Neural cell (in vitro differentiated cells): Measurements from ENCODE around the gene FNDC1. TPM values are rescaled to one million over a fixed set of nuclear protein-coding genes. Genes with fewer than 3 reads are reported as not detected.

Experiments used
- H2AFZ ChIP-seq: fragments of 200-600, 300-800 bp; sonication (generic), shearing (Covaris generic); 2 replicates; pipeline ENCODE4 v1.6.0; 2014; ENCODE audit warnings: low read depth, mild to moderate bottlenecking, antibody characterized with exemption, low read length, moderate library complexity
- H3F3A ChIP-seq: fragments of 200-600 bp; shearing (Covaris generic); 2 replicates; pipeline ENCODE4 v1.6.1; 2016; ENCODE audit warnings: mild to moderate bottlenecking, moderate library complexity, mixed read lengths, antibody characterized with exemption, low read length; ENCODE audit not compliant: insufficient read depth, poor library complexity, severe bottlenecking
- H3K27ac ChIP-seq: fragments of 200-600, 300-800 bp; sonication (generic), shearing (Covaris generic); 2 replicates; pipeline ENCODE4 v1.5.1; 2014; ENCODE audit warnings: mild to moderate bottlenecking, low read length, moderate library complexity
- H3K27me3 ChIP-seq: fragments of 300-800, 200-600 bp; sonication (generic), shearing (Covaris generic); 2 replicates; pipeline ENCODE4 v1.6.0; 2014; ENCODE audit warnings: mild to moderate bottlenecking, low read depth, low read length, moderate library complexity; ENCODE audit not compliant: insufficient read depth
- H3K36me3 ChIP-seq: fragments of 300-800, 200-600 bp; sonication (generic), shearing (Covaris generic); 2 replicates; pipeline ENCODE4 v1.5.1; 2014; ENCODE audit warnings: mild to moderate bottlenecking, antibody characterized with exemption, low read length, moderate library complexity; ENCODE audit not compliant: insufficient read depth
- H3K4me2 ChIP-seq: fragments of 300-800, 200-600 bp; sonication (generic), shearing (Covaris generic); 2 replicates; pipeline ENCODE4 v1.6.0; 2014; ENCODE audit warnings: mild to moderate bottlenecking, low read length
- H3K4me3 ChIP-seq: fragments of 300-800, 200-600 bp; sonication (generic), shearing (Covaris generic); 2 replicates; pipeline ENCODE4 v1.5.1; 2014; ENCODE audit warnings: mild to moderate bottlenecking, low read length, moderate library complexity
- H3K79me2 ChIP-seq: fragments of 200-600 bp; shearing (Covaris generic); replicated peaks from 2 replicates; pipeline ENCODE4 v1.6.0; 2014; ENCODE audit warnings: mild to moderate bottlenecking, low read length, moderate library complexity; ENCODE audit not compliant: insufficient read depth
- H3K9ac ChIP-seq: fragments of 300-800, 200-600 bp; sonication (generic), shearing (Covaris generic); 2 replicates; pipeline ENCODE4 v1.6.1; 2016; ENCODE audit warnings: mild to moderate bottlenecking, low read length, mixed read lengths
- H3K9me2 ChIP-seq: fragments of 200-600 bp; shearing (Covaris generic); 2 replicates; pipeline ENCODE4 v1.6.1; 2016; ENCODE audit warnings: mild to moderate bottlenecking, low read length, mixed read lengths; ENCODE audit not compliant: insufficient read depth
- H3K9me3 ChIP-seq: fragments of 200-600, 300-800 bp; sonication (generic), shearing (Covaris generic); 2 replicates; pipeline ENCODE4 v1.6.1; 2016; ENCODE audit warnings: mild to moderate bottlenecking, mixed run types, low read length, moderate library complexity, mixed read lengths
- H4K20me1 ChIP-seq: fragments of 200-600 bp; shearing (Covaris generic); 2 replicates; pipeline ENCODE4 v1.6.1; 2016; ENCODE audit warnings: mild to moderate bottlenecking, mixed run types; ENCODE audit not compliant: insufficient read depth
- CTCF ChIP-seq: fragments of 450-650 bp; IDR thresholded peaks from 2 replicates; pipeline ENCODE4 v1.5.1; 2014; ENCODE audit warnings: antibody characterized with exemption, mild to moderate bottlenecking, moderate library complexity; ENCODE audit not compliant: poor library complexity, severe bottlenecking
- EP300 ChIP-seq: fragments of 450-650 bp; conservative IDR thresholded peaks from 2 replicates; pipeline ENCODE4 v1.6.1; 2014; ENCODE audit warnings: antibody characterized with exemption, mild to moderate bottlenecking, moderate library complexity; ENCODE audit not compliant: poor library complexity, severe bottlenecking
- EZH2 ChIP-seq: fragments of 200-600, 300-800 bp; shearing (Covaris generic), sonication (generic); IDR thresholded peaks from 2 replicates; pipeline ENCODE4 v1.6.1; 2014; ENCODE audit warnings: antibody characterized with exemption, low read length, borderline replicate concordance, mild to moderate bottlenecking; ENCODE audit not compliant: insufficient read depth, poor library complexity, severe bottlenecking
- MXI1 ChIP-seq: fragments of 450-650 bp; conservative IDR thresholded peaks from 2 replicates; pipeline ENCODE4 v1.6.1; 2014; ENCODE audit warnings: antibody characterized with exemption, mild to moderate bottlenecking; ENCODE audit not compliant: poor library complexity, severe bottlenecking
- POLR2AphosphoS5 ChIP-seq: IDR thresholded peaks from 2 replicates; pipeline ENCODE4 v1.6.1; 2012
- RAD21 ChIP-seq: fragments of 450-650 bp; conservative IDR thresholded peaks from 2 replicates; pipeline ENCODE4 v1.6.1; 2014; ENCODE audit warnings: antibody characterized with exemption, mild to moderate bottlenecking, moderate library complexity
- SMC3 ChIP-seq: fragments of 450-650 bp; conservative IDR thresholded peaks from 2 replicates; pipeline ENCODE4 v1.6.1; 2014; ENCODE audit warnings: antibody characterized with exemption, mild to moderate bottlenecking, moderate library complexity; ENCODE audit not compliant: poor library complexity
- TAF1 ChIP-seq: IDR thresholded peaks from 2 replicates; pipeline ENCODE4 v1.6.1; 2012; ENCODE audit warnings: low read depth
- polyA plus RNA-seq: library from polyadenylated mRNA; depleted of rRNA; stranded (reverse); fragments of >200 nt; gene quantifications from 2 replicates; pipeline ENCODE4 v1.2.3, GENCODE V29; 2014
- TF ChIP-seq, protein P1 (sequence below): IDR thresholded peaks from 2 replicates; pipeline ENCODE4 v1.6.1; 2012; ENCODE audit warnings: borderline replicate concordance

The FNDC1 gene
- polyA plus RNA-seq, 1 donor from 2014 or later = not detected

DNA sequence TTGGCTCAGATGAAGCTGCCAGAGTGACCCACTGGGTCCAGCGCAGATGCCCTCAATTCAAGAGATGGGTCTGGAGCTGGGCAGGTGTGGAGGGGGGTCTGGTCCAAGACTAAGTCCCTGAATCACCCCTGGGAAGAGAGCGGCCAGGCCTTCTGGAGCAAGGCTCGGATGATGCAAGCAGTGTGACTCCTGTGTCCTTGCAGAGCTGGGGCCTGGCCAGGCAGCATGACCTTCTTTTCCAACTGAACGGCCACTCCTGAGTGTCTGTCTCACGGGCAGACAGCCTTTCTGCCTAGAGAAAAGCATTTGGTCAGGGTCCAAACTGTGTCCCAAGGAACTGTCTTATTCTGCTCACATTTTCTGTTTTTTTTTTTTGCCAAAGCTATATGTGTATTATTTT is 42.6 kb upstream of the FNDC1 start:
- no peaks in the 10 kb centered on the region for H4K20me1 ChIP-seq
- no peak for TF ChIP-seq SMC3
- TF ChIP-seq TAF1 = no peak
- no peak for TF ChIP-seq EZH2
- TF ChIP-seq RAD21 = no peak
- no peak for TF ChIP-seq CTCF
- TF ChIP-seq MXI1 = no peak
- no peak for TF ChIP-seq POLR2AphosphoS5
- TF ChIP-seq, protein P1, sequence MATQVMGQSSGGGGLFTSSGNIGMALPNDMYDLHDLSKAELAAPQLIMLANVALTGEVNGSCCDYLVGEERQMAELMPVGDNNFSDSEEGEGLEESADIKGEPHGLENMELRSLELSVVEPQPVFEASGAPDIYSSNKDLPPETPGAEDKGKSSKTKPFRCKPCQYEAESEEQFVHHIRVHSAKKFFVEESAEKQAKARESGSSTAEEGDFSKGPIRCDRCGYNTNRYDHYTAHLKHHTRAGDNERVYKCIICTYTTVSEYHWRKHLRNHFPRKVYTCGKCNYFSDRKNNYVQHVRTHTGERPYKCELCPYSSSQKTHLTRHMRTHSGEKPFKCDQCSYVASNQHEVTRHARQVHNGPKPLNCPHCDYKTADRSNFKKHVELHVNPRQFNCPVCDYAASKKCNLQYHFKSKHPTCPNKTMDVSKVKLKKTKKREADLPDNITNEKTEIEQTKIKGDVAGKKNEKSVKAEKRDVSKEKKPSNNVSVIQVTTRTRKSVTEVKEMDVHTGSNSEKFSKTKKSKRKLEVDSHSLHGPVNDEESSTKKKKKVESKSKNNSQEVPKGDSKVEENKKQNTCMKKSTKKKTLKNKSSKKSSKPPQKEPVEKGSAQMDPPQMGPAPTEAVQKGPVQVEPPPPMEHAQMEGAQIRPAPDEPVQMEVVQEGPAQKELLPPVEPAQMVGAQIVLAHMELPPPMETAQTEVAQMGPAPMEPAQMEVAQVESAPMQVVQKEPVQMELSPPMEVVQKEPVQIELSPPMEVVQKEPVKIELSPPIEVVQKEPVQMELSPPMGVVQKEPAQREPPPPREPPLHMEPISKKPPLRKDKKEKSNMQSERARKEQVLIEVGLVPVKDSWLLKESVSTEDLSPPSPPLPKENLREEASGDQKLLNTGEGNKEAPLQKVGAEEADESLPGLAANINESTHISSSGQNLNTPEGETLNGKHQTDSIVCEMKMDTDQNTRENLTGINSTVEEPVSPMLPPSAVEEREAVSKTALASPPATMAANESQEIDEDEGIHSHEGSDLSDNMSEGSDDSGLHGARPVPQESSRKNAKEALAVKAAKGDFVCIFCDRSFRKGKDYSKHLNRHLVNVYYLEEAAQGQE = no peak
- no peak for TF ChIP-seq EP300
- H2AFZ ChIP-seq = no peak overlapping the region
- no peaks in the 10 kb centered on the region for H3K36me3 ChIP-seq
- H3K27me3 ChIP-seq = no peaks in the 10 kb centered on the region
- H3K4me2 ChIP-seq = no peak overlapping the region
- no peak overlapping the region for H3K4me3 ChIP-seq
- no peak overlapping the region for H3K27ac ChIP-seq
- no peaks in the 10 kb centered on the region for H3K9me3 ChIP-seq
- no peaks in the 10 kb centered on the region for H3K9me2 ChIP-seq
- no peaks in the 10 kb centered on the region for H3F3A ChIP-seq
- no peaks in the 10 kb centered on the region for H3K79me2 ChIP-seq
- no peak overlapping the region for H3K9ac ChIP-seq

- Histone ChIP-seq H3K27me3 (no peaks in the 10 kb centered on the region), H3K4me3 (no peak overlapping the region), H2AFZ (no peak overlapping the region), H4K20me1 (no peaks in the 10 kb centered on the region), H3K9me2 (no peaks in the 10 kb centered on the region), H3K9ac (no peak overlapping the region), H3K79me2 (no peaks in the 10 kb centered on the region), H3K27ac (no peak overlapping the region), H3F3A (no peaks in the 10 kb centered on the region), H3K9me3 (no peaks in the 10 kb centered on the region), H3K4me2 (no peak overlapping the region), H3K36me3 (no peaks in the 10 kb centered on the region)
- TF ChIP-seq POLR2AphosphoS5 = no peak
- no peak for TF ChIP-seq EP300
- no peak for TF ChIP-seq CTCF
- TF ChIP-seq, protein P1 = no peak
- TF ChIP-seq MXI1 = no peak
- no peak for TF ChIP-seq TAF1
- TF ChIP-seq RAD21 = no peak
- TF ChIP-seq SMC3 = no peak
- TF ChIP-seq EZH2 = no peak
These were observed 41.5 kb upstream of the FNDC1 start for GRCh38 chr6:159127701-159128100.
